GM12801 (cell line): ENCODE results near the gene LGALS3.

Source experiments
- TF ChIP-seq, protein P1 (sequence below): IDR thresholded peaks from one replicate; pipeline ENCODE4 v1.5.1; 2011; ENCODE audit warnings: control low read depth; ENCODE audit not compliant: insufficient read length; ENCODE audit errors: extremely low read depth

LGALS3 gene

DNA sequence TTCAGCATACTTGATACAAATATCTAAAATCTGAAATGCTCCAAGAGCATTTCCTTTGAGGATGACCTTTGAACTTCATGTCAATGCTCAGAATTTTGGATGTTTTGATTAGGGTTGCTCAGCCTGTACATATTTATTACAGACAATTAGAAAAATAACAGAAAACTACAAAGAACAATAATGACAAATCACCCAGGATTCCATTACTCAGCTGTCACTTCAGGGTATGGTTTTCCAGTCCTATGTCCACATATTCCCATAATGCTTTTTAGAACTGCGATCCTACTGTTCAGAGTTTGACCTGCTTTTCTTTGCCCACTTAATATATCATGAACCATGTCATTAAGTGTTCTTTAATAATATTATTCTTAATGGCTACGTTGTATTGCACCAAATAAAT is 51.0 kb downstream of the LGALS3 start:
- TF ChIP-seq, protein P1, sequence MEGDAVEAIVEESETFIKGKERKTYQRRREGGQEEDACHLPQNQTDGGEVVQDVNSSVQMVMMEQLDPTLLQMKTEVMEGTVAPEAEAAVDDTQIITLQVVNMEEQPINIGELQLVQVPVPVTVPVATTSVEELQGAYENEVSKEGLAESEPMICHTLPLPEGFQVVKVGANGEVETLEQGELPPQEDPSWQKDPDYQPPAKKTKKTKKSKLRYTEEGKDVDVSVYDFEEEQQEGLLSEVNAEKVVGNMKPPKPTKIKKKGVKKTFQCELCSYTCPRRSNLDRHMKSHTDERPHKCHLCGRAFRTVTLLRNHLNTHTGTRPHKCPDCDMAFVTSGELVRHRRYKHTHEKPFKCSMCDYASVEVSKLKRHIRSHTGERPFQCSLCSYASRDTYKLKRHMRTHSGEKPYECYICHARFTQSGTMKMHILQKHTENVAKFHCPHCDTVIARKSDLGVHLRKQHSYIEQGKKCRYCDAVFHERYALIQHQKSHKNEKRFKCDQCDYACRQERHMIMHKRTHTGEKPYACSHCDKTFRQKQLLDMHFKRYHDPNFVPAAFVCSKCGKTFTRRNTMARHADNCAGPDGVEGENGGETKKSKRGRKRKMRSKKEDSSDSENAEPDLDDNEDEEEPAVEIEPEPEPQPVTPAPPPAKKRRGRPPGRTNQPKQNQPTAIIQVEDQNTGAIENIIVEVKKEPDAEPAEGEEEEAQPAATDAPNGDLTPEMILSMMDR = no peak

DNA sequence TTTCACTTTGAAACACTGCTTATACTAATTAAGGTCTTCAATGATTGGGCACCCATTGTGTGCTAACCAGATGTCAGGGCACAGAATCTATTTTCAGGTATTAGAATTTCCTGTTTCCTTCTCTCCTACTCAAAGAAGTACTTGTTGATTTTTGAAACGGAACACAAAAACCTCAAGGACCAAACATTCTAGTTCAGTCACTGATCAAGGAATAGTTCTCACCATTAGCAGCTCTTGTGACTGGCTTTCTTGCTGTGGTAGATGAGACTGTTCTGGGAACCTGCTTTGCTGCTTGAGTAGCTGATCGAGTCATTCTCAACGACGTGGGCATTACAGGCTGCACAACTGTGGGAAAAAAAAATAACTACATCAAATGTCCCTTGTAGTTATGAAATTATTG is 51.4 kb downstream of the LGALS3 start:
- TF ChIP-seq, protein P1 = no peak

DNA sequence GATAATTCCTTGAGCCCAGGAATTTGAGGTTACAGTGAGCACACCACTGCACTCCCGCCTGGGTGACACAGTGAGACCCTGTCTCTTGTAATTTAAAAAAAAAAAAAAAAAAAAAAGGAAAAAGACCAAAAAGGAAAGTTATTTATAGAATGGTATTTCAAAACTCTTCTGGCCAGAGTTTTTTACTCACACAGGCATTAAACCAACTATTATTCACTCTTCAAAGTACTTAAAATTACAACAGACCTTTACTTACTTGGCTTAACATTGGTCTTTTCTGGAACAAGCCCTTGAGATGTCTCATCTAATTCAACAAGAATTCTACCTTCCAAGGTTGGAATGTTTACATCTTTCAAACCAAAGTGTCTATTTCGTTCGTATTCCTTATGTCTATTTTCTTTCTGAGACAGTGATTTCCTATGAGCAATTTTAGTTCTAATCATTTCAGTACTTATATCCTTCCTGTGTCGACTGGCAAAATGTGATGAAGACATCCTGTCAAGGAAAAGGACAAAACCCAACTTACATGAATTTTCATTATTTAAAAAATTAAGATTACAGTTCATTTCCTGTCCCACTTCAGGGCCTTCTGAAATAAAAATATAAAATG is 59.7 kb downstream of the LGALS3 start:
- TF ChIP-seq, protein P1 = no peak

DNA sequence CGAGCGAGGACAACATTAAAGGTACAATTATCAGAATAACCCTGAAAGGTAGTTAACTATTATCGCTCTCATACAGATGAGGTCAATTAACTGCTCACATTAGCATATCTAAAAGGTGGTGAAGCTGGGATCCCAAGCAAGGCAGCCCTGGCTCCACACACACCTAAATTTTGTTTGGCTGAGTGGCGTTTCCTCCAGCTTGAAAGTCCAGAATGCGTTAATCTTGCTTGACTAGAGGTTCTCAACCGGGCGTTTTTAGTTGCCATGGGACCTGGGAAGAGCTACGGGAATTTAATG is 61.8 kb downstream of the LGALS3 start:
- TF ChIP-seq, protein P1 = no peak

DNA sequence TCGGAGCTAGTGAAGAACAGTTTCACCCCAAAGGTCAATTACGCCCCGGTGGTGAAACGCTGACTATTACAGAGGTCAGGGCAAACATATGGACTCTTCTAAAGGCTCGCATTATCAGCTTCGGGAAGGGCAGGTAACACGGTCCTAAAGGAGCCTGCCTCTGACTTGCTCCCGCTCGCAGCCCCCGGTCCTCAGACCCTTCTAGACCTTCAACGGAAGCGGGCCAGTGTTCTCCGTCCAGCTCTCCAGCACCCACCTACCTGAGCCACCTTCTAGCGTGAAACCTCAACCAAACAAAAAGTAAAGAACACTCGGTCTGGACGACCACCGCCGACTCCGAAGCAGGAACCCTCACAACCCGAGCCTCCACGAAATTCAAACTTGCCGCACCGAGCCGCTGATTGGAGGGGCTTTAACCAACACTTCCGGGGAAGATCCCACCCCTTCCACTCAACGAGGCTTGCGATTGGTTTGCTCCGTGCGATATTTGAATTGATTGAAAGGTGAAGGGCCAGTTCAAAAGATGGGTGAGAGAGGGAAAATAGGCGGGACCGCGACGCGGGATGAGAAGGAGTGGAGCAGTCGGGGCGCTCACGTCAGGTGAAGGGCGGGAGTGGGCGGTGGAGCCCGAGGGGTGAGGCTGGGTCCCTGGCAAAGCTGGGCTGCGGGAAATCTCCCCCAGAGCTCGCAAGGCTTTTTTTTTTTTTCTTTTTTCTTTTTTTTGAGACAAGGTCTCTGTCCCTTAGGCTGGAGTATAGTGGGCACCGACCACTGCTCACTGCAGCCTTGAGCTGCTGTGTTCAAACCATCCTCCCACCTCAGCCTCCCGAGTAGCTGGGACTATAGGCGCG is 62.4 kb downstream of the LGALS3 start, which contains the start of gene DLGAP5:
DLGAP5 (minus strand) TSS at position 383 of the 851 bp plus-strand sequence. CDS start 2,406 bp downstream, outside the sequence.
- TF ChIP-seq, protein P1 = no peak

DNA sequence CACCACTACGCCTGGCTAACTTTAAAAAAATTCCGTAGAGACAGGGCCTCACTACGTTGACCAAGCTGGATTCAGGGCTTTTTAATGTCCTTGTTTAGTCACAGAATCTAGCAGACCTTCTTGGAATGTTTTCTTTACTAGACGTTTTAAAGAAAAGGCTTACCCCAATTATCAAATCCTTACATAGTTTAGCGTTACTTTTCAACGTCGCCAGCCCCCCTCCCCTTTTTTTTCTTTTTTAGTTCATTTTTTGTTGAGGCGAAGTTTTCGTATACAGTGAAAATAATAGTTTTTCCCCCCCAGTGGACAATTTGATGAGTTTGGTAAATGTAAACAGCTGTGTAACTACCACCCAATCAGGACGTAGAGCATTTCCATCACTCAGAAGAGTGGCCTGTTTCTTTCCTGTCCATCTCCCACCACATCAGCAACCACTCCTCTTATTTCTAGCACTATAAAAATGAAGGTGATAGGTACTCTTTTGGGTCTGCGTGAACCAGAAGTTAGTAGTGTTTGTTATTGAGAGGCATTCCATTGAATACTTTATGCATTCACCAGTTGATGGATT is 63.1 kb downstream of the LGALS3 start:
- TF ChIP-seq, protein P1 = no peak

DNA sequence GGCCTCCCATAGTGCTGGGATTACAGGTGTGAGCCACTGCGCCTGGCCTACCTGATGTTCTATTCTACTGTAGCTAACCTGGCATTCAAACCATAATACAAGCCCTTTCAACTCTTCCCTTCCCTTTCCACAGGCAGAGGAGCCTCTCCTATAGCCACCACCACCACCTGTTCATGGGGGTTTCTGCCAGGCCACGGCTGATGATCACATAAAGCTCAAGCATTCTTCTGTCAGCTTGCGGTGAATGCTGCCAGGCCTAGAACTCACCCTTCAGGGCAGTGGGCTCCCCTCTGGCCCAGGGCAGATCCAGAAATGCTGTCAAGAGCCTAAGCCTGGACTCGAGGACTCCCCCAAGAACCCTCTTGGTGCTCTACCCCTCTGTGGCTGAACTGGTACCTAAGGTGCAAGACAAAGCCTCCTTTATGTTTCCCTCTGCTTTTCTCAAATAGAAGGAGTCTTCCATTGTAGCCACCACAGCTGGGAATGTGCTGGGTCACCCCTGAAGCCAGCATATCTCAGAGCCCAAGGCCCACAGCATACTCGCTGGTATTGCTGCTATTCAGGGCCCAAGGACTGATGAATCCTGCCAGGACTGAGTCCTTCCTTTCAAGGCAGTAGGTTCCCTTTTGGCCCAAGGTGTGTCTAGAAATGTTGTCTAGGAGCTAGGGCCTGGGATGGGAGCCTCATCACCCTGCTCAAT is 65.8 kb downstream of the LGALS3 start:
- TF ChIP-seq, protein P1 = no peak
